Panc1 (cell line): ENCODE measurements around the gene MAML1. TPM values are rescaled to one million over a fixed set of nuclear protein-coding genes. Genes with fewer than 3 reads are reported as not detected.
A peak's percentile ranks its signal among the peaks of the same experiment; 100 is the strongest.

Experiments used
- ATAC-seq: fragments of 200-7000 bp; cut with Tn5 transposase; 2 replicates; pipeline ENCODE4 v1.9.1; 2020; ENCODE audit warnings: mild to moderate bottlenecking, moderate library complexity
- BruUV-seq: library from RNA; stranded (reverse); fragments of 400-500 nt; replicated peaks from 2 replicates; lab custom pipeline; 2021; lab: Mats Ljungman, UMichigan
- CTCF ChIA-PET: fragments of 300-600 bp; sonication (Branson Sonifier 250); formaldehyde crosslinking; loops from one replicate; lab custom pipeline; 2022; ENCODE audit warnings: antibody characterized with exemption; lab: Charles Lee
- POLR2A ChIA-PET: fragments of 300-600 bp; sonication (Branson Sonifier 250); formaldehyde crosslinking; loops from one replicate; lab custom pipeline; 2022; ENCODE audit warnings: antibody characterized with exemption; lab: Charles Lee
- DNase-seq: peaks from one replicate; pipeline ENCODE4 v3.0.0-alpha.2; 2010; ENCODE audit warnings: low read depth, low spot score
- H3K27ac ChIP-seq: 2 replicates; pipeline ENCODE4 v1.5.1; 2011; ENCODE audit warnings: mild to moderate bottlenecking, low read length, inconsistent platforms
- H3K27me3 ChIP-seq: fragments of 200-500 bp; sonication (Bioruptor generic); 2 replicates; pipeline ENCODE4 v1.6.0; 2014; ENCODE audit warnings: low read length, inconsistent platforms; ENCODE audit not compliant: control insufficient read depth, insufficient read depth
- H3K36me3 ChIP-seq: fragments of 200-500 bp; sonication (Bioruptor generic); 2 replicates; pipeline ENCODE4 v1.5.1; 2014; ENCODE audit warnings: inconsistent platforms, mild to moderate bottlenecking, low read length, moderate library complexity; ENCODE audit not compliant: control insufficient read depth, insufficient read depth
- H3K4me1 ChIP-seq: 2 replicates; pipeline ENCODE4 v1.5.1; 2011; ENCODE audit warnings: inconsistent platforms, mild to moderate bottlenecking, low read length, moderate library complexity; ENCODE audit not compliant: control insufficient read depth, insufficient read depth
- H3K4me3 ChIP-seq, 2 experiments: 2 replicates each; pipeline ENCODE4 v1.5.1; 2011 to 2012; ENCODE audit warnings: low read depth in 2 of 2, low read length in 2 of 2, mild to moderate bottlenecking in 2 of 2, inconsistent platforms in 1 of 2, moderate library complexity in 1 of 2
- H3K9me3 ChIP-seq: fragments of 200-500 bp; sonication (Bioruptor generic); 2 replicates; pipeline ENCODE4 v1.5.1; 2014; ENCODE audit warnings: low read depth, mild to moderate bottlenecking, inconsistent platforms, low read length, moderate library complexity; ENCODE audit not compliant: control insufficient read depth, insufficient read depth
- POLR2AphosphoS5 ChIP-seq: IDR thresholded peaks from 2 replicates; pipeline ENCODE4 v1.6.1; 2012; ENCODE audit warnings: mild to moderate bottlenecking, low read depth, low read length, moderate library complexity
- SIN3A ChIP-seq: IDR thresholded peaks from 2 replicates; pipeline ENCODE4 v1.6.1; 2012; ENCODE audit warnings: low read depth, mild to moderate bottlenecking, low read length, moderate library complexity, borderline replicate concordance; ENCODE audit not compliant: insufficient read depth
- TCF7L2 ChIP-seq: IDR thresholded peaks from 2 replicates; pipeline ENCODE4 v1.6.1; 2011; ENCODE audit warnings: mild to moderate bottlenecking, low read depth, low read length, inconsistent platforms
- in situ Hi-C: cut with HindIII; loops from 2 replicates; pipeline ENCODE4 v1.10.0; 2016; ENCODE audit warnings: low sequenced_read_pairs, low pct_unique_long_range_greater_than_20kb
- intact Hi-C: fragments of 100-400 bp; cut with micrococcal nuclease; formaldehyde crosslinking; loops from one replicate; pipeline ENCODE4 v1.10.0; 2022; ENCODE audit not compliant: unreplicated experiment
- total RNA-seq: library from RNA; stranded (reverse); gene quantifications from one replicate; pipeline ENCODE4 v1.2.1, GENCODE V29; 2021; ENCODE audit not compliant: unreplicated experiment
- TF ChIP-seq, protein P1 (sequence below), 2 experiments: IDR thresholded peaks; 2 replicates each; pipeline ENCODE4 v1.6.1; 2011 to 2012; ENCODE audit warnings: low read depth in 2 of 2, control low read depth in 1 of 2, low read length in 1 of 2, mild to moderate bottlenecking in 1 of 2, moderate library complexity in 1 of 2; ENCODE audit not compliant: insufficient read depth in 1 of 2
- TF ChIP-seq, protein P2 (sequence below): fragments of 450-650 bp; IDR thresholded peaks from 2 replicates; pipeline ENCODE4 v1.5.1; 2017; ENCODE audit warnings: mild to moderate bottlenecking

The MAML1 gene
- total RNA-seq, 1 experiment from 2014 or later = 31.3 TPM

GRCh38 chr5:179796877-179797608, 64.4 kb downstream of the MAML1 start:
- CTCF ChIA-PET = no interaction called here
- intact Hi-C loops (no loop called here), in situ Hi-C loops (no loop called here)
- no TSS peak for BruUV-seq
- Histone ChIP-seq H3K27me3 (no peaks in the 10 kb centered on the region), H3K9me3 (no peaks in the 10 kb centered on the region), H3K4me1 (peaks cover 10% of the 10 kb centered on the region), H3K36me3 (peaks cover 4% of the 10 kb centered on the region), H3K4me3 (peak overlapping the region; percentile 55 to 65), H3K27ac (peak overlapping the region; percentile 89)
- POLR2A ChIA-PET = interaction anchor here (0.6 kb wide), 1 partner anchor 68 kb away, joined by 3 read pairs; no protein-coding TSS in a partner anchor
- no peak for ATAC-seq
- TF ChIP-seq, protein P1, sequence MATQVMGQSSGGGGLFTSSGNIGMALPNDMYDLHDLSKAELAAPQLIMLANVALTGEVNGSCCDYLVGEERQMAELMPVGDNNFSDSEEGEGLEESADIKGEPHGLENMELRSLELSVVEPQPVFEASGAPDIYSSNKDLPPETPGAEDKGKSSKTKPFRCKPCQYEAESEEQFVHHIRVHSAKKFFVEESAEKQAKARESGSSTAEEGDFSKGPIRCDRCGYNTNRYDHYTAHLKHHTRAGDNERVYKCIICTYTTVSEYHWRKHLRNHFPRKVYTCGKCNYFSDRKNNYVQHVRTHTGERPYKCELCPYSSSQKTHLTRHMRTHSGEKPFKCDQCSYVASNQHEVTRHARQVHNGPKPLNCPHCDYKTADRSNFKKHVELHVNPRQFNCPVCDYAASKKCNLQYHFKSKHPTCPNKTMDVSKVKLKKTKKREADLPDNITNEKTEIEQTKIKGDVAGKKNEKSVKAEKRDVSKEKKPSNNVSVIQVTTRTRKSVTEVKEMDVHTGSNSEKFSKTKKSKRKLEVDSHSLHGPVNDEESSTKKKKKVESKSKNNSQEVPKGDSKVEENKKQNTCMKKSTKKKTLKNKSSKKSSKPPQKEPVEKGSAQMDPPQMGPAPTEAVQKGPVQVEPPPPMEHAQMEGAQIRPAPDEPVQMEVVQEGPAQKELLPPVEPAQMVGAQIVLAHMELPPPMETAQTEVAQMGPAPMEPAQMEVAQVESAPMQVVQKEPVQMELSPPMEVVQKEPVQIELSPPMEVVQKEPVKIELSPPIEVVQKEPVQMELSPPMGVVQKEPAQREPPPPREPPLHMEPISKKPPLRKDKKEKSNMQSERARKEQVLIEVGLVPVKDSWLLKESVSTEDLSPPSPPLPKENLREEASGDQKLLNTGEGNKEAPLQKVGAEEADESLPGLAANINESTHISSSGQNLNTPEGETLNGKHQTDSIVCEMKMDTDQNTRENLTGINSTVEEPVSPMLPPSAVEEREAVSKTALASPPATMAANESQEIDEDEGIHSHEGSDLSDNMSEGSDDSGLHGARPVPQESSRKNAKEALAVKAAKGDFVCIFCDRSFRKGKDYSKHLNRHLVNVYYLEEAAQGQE (IDR thresholded peaks at IDR 0.05; ENCODE audit: insufficient read depth in 1 of 2, low read depth in 2 of 2, low read length in 1 of 2) = no peak
- TF ChIP-seq, protein P2, sequence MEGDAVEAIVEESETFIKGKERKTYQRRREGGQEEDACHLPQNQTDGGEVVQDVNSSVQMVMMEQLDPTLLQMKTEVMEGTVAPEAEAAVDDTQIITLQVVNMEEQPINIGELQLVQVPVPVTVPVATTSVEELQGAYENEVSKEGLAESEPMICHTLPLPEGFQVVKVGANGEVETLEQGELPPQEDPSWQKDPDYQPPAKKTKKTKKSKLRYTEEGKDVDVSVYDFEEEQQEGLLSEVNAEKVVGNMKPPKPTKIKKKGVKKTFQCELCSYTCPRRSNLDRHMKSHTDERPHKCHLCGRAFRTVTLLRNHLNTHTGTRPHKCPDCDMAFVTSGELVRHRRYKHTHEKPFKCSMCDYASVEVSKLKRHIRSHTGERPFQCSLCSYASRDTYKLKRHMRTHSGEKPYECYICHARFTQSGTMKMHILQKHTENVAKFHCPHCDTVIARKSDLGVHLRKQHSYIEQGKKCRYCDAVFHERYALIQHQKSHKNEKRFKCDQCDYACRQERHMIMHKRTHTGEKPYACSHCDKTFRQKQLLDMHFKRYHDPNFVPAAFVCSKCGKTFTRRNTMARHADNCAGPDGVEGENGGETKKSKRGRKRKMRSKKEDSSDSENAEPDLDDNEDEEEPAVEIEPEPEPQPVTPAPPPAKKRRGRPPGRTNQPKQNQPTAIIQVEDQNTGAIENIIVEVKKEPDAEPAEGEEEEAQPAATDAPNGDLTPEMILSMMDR = no peak
- TF ChIP-seq POLR2AphosphoS5 = no peak
- TF ChIP-seq TCF7L2 = no peak
- no peak for TF ChIP-seq SIN3A
- no peak for DNase-seq

DNA sequence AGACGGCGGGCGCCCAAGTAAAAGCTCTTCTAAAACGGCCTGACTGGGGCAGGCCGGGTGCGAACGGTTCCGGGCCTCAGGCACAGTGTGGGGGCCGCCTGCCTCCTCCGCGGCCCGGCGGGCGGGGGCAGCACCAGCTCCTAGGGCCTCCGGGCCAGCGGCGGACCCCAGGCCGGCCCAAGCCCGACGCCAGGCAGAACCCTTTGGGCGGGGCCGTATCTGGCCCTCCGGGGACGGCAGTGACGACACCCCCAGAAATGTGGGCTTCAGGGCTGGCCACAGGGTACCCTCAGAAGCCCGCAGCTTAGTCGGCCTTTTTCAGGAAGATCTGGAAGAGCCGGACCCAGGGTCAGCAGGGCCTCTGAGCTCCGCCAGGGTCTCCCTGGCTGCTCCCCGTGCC, 65.1 kb downstream of the MAML1 start:
- ATAC-seq (no peak), DNase-seq (no peak)
- ChIA-PET POLR2A (no interaction called here), CTCF (interaction anchor here (0.6 kb wide), 1 partner anchor 33 kb away, joined by 4 read pairs; no protein-coding TSS in a partner anchor)
- TF ChIP-seq, protein P1 (IDR thresholded peaks at IDR 0.05; ENCODE audit: insufficient read depth in 1 of 2, low read depth in 2 of 2, low read length in 1 of 2) = no peak
- no peak for TF ChIP-seq POLR2AphosphoS5
- Histone ChIP-seq H3K36me3 (peaks cover 4% of the 10 kb centered on the region), H3K4me1 (peaks cover 17% of the 10 kb centered on the region), H3K4me3 (no peak overlapping the region), H3K27me3 (no peaks in the 10 kb centered on the region), H3K9me3 (no peaks in the 10 kb centered on the region), H3K27ac (no peak overlapping the region)
- no TSS peak for BruUV-seq
- in situ Hi-C loops (no loop called here), intact Hi-C loops (no loop called here)
